IMR-90 (cell line): ENCODE data around the gene TRAPPC10. TPM values are rescaled to one million over a fixed set of nuclear protein-coding genes. Genes with fewer than 3 reads are reported as not detected.

ENCODE experiments used
- ATAC-seq: fragments of 200-7000 bp; cut with Tn5 transposase; 2 replicates; pipeline ENCODE4 v1.9.1; 2020; ENCODE audit warnings: low read depth, mild to moderate bottlenecking, moderate library complexity
- BruUV-seq: library from RNA; stranded (reverse); fragments of 400-500 nt; replicated peaks from 2 replicates; lab custom pipeline; 2021; lab: Mats Ljungman, UMichigan
- CTCF ChIA-PET: fragments of 300-600 bp; formaldehyde crosslinking; extraction: SDS; loops from one replicate; lab custom pipeline; 2021; ENCODE audit warnings: antibody characterized with exemption; lab: Yijun Ruan, JAX
- POLR2A ChIA-PET: fragments of 300-600 bp; sonication (Branson Sonifier 250); formaldehyde crosslinking; loops from one replicate; lab custom pipeline; 2022; ENCODE audit warnings: antibody characterized with exemption; ENCODE audit not compliant: unreplicated experiment; lab: Charles Lee
- DNase-seq: peaks from one replicate; pipeline ENCODE4 v3.0.0; 2013
- H2AFZ ChIP-seq: replicated peaks from 2 replicates; pipeline ENCODE3; 2013; ENCODE audit warnings: low read length, mild to moderate bottlenecking; ENCODE audit not compliant: poor library complexity
- H2AK5ac ChIP-seq: 2 replicates; pipeline ENCODE4 v1.6.1; 2013; ENCODE audit warnings: low read depth, low read length, inconsistent platforms
- H2AK9ac ChIP-seq: replicated peaks from 2 replicates; pipeline ENCODE3; 2013; ENCODE audit warnings: mild to moderate bottlenecking, low read depth, low read length, moderate library complexity; ENCODE audit not compliant: poor library complexity
- H2BK120ac ChIP-seq: 2 replicates; pipeline ENCODE4 v1.6.1; 2013; ENCODE audit warnings: low read depth, low read length, inconsistent platforms
- H2BK15ac ChIP-seq: 3 replicates; pipeline ENCODE4 v1.6.1; 2013; ENCODE audit warnings: low read depth, low read length, inconsistent platforms
- H2BK20ac ChIP-seq: 2 replicates; pipeline ENCODE4 v1.6.1; 2013; ENCODE audit warnings: low read depth, mild to moderate bottlenecking, inconsistent platforms, low read length, moderate library complexity
- H2BK5ac ChIP-seq: 2 replicates; pipeline ENCODE4 v1.6.1; 2013; ENCODE audit warnings: mild to moderate bottlenecking, low read depth, low read length, inconsistent platforms; ENCODE audit not compliant: poor library complexity, severe bottlenecking
- H3K14ac ChIP-seq: replicated peaks from 2 replicates; pipeline ENCODE4 v1.6.1; 2013; ENCODE audit warnings: low read depth, low read length, inconsistent platforms
- H3K18ac ChIP-seq: 2 replicates; pipeline ENCODE4 v1.6.1; 2013; ENCODE audit warnings: low read depth, low read length, control low read depth
- H3K23ac ChIP-seq: 2 replicates; pipeline ENCODE4 v1.6.1; 2013; ENCODE audit warnings: low read depth, low read length, inconsistent platforms
- H3K27ac ChIP-seq: 2 replicates; pipeline ENCODE4 v1.5.1; 2013; ENCODE audit warnings: mild to moderate bottlenecking, control low read depth, low read length; ENCODE audit not compliant: insufficient read depth
- H3K27me3 ChIP-seq: 2 replicates; pipeline ENCODE4 v1.6.1; 2013; ENCODE audit warnings: low read length; ENCODE audit not compliant: control insufficient read depth, insufficient read depth
- H3K36me3 ChIP-seq: 2 replicates; pipeline ENCODE4 v1.6.1; 2013; ENCODE audit warnings: low read length, mixed read lengths; ENCODE audit not compliant: control insufficient read depth, insufficient read depth
- H3K4ac ChIP-seq: 2 replicates; pipeline ENCODE4 v1.6.1; 2013; ENCODE audit warnings: low read depth, low read length, inconsistent platforms
- H3K4me1 ChIP-seq: 2 replicates; pipeline ENCODE4 v1.6.1; 2013; ENCODE audit warnings: low read length, mixed read lengths; ENCODE audit not compliant: control insufficient read depth, insufficient read depth
- H3K4me2 ChIP-seq: 2 replicates; pipeline ENCODE4 v1.6.1; 2013; ENCODE audit warnings: low read depth, mild to moderate bottlenecking, control low read depth, low read length, moderate library complexity
- H3K4me3 ChIP-seq: 2 replicates; pipeline ENCODE4 v1.5.1; 2013; ENCODE audit warnings: low read depth, mild to moderate bottlenecking, control low read depth, low read length, moderate library complexity; ENCODE audit not compliant: insufficient read depth
- H3K56ac ChIP-seq: 2 replicates; pipeline ENCODE4 v1.6.1; 2013; ENCODE audit warnings: low read length, inconsistent platforms; ENCODE audit not compliant: insufficient read depth; ENCODE audit errors: extremely low read depth
- H3K79me1 ChIP-seq, 2 experiments: 2 replicates each; pipeline ENCODE4 v1.6.1; 2013; ENCODE audit warnings: low read length in 2 of 2, inconsistent platforms in 1 of 2, low read depth in 1 of 2
- H3K9ac ChIP-seq: 2 replicates; pipeline ENCODE4 v1.6.1; 2013; ENCODE audit warnings: low read depth, low read length, control low read depth
- H3K9me1 ChIP-seq: 2 replicates; pipeline ENCODE4 v1.6.1; 2013; ENCODE audit warnings: low read length, inconsistent platforms; ENCODE audit not compliant: insufficient read depth
- H3K9me3 ChIP-seq: 2 replicates; pipeline ENCODE4 v1.6.1; 2013; ENCODE audit warnings: low read length; ENCODE audit not compliant: control insufficient read depth, insufficient read depth
- H4K20me1 ChIP-seq: 2 replicates; pipeline ENCODE4 v1.6.1; 2013; ENCODE audit warnings: low read length, inconsistent platforms; ENCODE audit not compliant: insufficient read depth
- H4K5ac ChIP-seq: 2 replicates; pipeline ENCODE4 v1.6.1; 2013; ENCODE audit warnings: mild to moderate bottlenecking, low read depth, low read length, control low read depth
- H4K8ac ChIP-seq, 2 experiments: 2 replicates each; pipeline ENCODE4 v1.6.1; 2013; ENCODE audit warnings: low read depth in 2 of 2, low read length in 2 of 2, control low read depth in 1 of 2, inconsistent platforms in 1 of 2
- H4K91ac ChIP-seq: 2 replicates; pipeline ENCODE4 v1.6.1; 2013; ENCODE audit warnings: low read depth, low read length, inconsistent platforms; ENCODE audit not compliant: insufficient read depth
- MAFK ChIP-seq: IDR thresholded peaks from 2 replicates; pipeline ENCODE4 v1.6.1; 2012; ENCODE audit warnings: low read depth, low read length, improper control_type of control experiment
- RCOR1 ChIP-seq: IDR thresholded peaks from 2 replicates; pipeline ENCODE4 v1.6.1; 2012; ENCODE audit warnings: mild to moderate bottlenecking, low read length, improper control_type of control experiment; ENCODE audit not compliant: insufficient replicate concordance
- RFX5 ChIP-seq: IDR thresholded peaks from 2 replicates; pipeline ENCODE4 v1.8.0; 2012; ENCODE audit warnings: low read depth, mild to moderate bottlenecking, low read length, moderate library complexity
- SMC3 ChIP-seq: fragments of 150-350 bp; IDR thresholded peaks from 2 replicates; pipeline ENCODE4 v1.6.1; 2016; ENCODE audit warnings: low read depth, mild to moderate bottlenecking, antibody characterized with exemption, low read length, moderate library complexity
- WGBS, 2 experiments: methylation state at CpG; one replicate each; pipeline versions ENCODE4 v1.1.5 to v1.1.7; 2013; ENCODE audit warnings: missing lambda C conversion rate in 2 of 2; ENCODE audit not compliant: insufficient read length in 1 of 2; ENCODE audit errors: extremely low coverage in 2 of 2; 5-methylcytosine and 5-hydroxymethylcytosine counted together
- dilution Hi-C: fragments of 300-500 bp; cut with HindIII; formaldehyde crosslinking; loops from one replicate; pipeline ENCODE4 v1.14.3; 2018; ENCODE audit warnings: low sequenced_read_pairs; ENCODE audit not compliant: unreplicated experiment
- in situ Hi-C: fragments of 300-500 bp; cut with MboI; formaldehyde crosslinking; loops from 3 replicates; pipeline ENCODE4 v1.14.3; 2019; ENCODE audit warnings: low sequenced_read_pairs, inconsistent platforms, mixed read lengths
- intact Hi-C: fragments of 100-400 bp; cut with micrococcal nuclease; formaldehyde crosslinking; loops from 2 replicates; pipeline ENCODE4 v1.10.0; 2022
- polyA plus RNA-seq, 3 experiments: library from polyadenylated mRNA; depleted of rRNA; stranded (reverse); fragments of >200 nt; gene quantifications; 2 replicates each; pipeline ENCODE4 v1.2.3, GENCODE V29; 2012; ENCODE audit warnings: low replicate concordance in 1 of 3
- total RNA-seq: library from RNA; depleted of rRNA; stranded (reverse); fragments of >200 nt; gene quantifications from 2 replicates; pipeline ENCODE4 v1.2.3, GENCODE V29; 2012
- TF ChIP-seq, protein P1 (sequence below): conservative IDR thresholded peaks from 2 replicates; pipeline ENCODE4 v1.5.1; 2012; ENCODE audit warnings: mild to moderate bottlenecking, low read depth, low read length, improper control_type of control experiment

Gene TRAPPC10
- total and polyA plus RNA-seq, 2 of the 4 experiments (the other 2 are of a cell fraction): 17.8 to 18.1 TPM

DNA sequence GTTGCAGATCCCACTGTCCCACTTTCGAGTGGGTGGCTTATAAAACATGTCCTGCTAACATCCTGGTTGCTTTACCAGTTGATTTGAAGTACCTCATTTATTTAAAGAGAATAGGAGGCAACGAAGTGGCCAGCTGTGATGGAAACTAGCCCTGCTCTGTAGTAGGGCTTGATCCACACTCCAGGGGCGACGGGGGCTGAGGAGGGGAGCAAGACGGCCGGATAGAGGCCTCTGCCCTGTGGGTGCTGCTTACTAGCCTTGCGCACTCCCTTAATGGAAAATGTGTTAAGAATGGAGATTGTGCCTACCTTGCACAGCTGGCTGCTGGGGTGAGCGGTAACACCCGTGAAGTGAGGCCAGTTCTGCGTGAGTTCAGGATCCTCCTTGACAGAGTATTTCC is 54.0 kb downstream of the TRAPPC10 start:
- H4K8ac ChIP-seq: no peak overlapping the region
- H2BK20ac ChIP-seq: no peak overlapping the region
- in situ Hi-C loops (no loop called here), dilution Hi-C loops (no loop called here), intact Hi-C loops (no loop called here)
- H4K5ac ChIP-seq: no peak overlapping the region
- no peak overlapping the region for H3K18ac ChIP-seq
- H3K4ac ChIP-seq: no peak overlapping the region
- H3K27me3 ChIP-seq: no peaks in the 10 kb centered on the region
- H2BK5ac ChIP-seq: no peak overlapping the region
- H3K4me1 ChIP-seq: no peaks in the 10 kb centered on the region
- H3K9me1 ChIP-seq: peaks cover 27% of the 10 kb centered on the region
- peaks cover 40% of the 10 kb centered on the region for H3K36me3 ChIP-seq
- WGBS, 2 experiments: 100% methylated on average over 4 of the region's 10 CpGs; no CpG with 5 or more reads in 1 of the 2 experiments
- H4K20me1 ChIP-seq: peaks cover 23% of the 10 kb centered on the region
- TF ChIP-seq SMC3 (no peak), MAFK (no peak), RCOR1 (no peak), RFX5 (no peak)
- TF ChIP-seq, protein P1, sequence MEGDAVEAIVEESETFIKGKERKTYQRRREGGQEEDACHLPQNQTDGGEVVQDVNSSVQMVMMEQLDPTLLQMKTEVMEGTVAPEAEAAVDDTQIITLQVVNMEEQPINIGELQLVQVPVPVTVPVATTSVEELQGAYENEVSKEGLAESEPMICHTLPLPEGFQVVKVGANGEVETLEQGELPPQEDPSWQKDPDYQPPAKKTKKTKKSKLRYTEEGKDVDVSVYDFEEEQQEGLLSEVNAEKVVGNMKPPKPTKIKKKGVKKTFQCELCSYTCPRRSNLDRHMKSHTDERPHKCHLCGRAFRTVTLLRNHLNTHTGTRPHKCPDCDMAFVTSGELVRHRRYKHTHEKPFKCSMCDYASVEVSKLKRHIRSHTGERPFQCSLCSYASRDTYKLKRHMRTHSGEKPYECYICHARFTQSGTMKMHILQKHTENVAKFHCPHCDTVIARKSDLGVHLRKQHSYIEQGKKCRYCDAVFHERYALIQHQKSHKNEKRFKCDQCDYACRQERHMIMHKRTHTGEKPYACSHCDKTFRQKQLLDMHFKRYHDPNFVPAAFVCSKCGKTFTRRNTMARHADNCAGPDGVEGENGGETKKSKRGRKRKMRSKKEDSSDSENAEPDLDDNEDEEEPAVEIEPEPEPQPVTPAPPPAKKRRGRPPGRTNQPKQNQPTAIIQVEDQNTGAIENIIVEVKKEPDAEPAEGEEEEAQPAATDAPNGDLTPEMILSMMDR: no peak
- no peaks in the 10 kb centered on the region for H3K9me3 ChIP-seq
- H3K79me1 ChIP-seq: peaks cover 34 to 76% of the 10 kb centered on the region in 2 experiments
- POLR2A ChIA-PET: no interaction called here
- no peak overlapping the region for H3K56ac ChIP-seq
- no peak overlapping the region for H2AK9ac ChIP-seq
- no peak overlapping the region for H4K91ac ChIP-seq
- no TSS peak for BruUV-seq
- H3K27ac ChIP-seq: no peak overlapping the region
- H2AFZ ChIP-seq: no peak overlapping the region
- CTCF ChIA-PET: no interaction called here
- no peak overlapping the region for H3K4me2 ChIP-seq
- H2BK15ac ChIP-seq: no peak overlapping the region
- no peak overlapping the region for H3K4me3 ChIP-seq
- H3K23ac ChIP-seq: no peak overlapping the region
- H3K14ac ChIP-seq: no peak overlapping the region
- DNase-seq: no peak
- H2BK120ac ChIP-seq: no peak overlapping the region
- no peak for ATAC-seq
- no peak overlapping the region for H2AK5ac ChIP-seq
- no peak overlapping the region for H3K9ac ChIP-seq
